ENCODE data around the gene CYSRT1.

The CYSRT1 gene

DNA sequence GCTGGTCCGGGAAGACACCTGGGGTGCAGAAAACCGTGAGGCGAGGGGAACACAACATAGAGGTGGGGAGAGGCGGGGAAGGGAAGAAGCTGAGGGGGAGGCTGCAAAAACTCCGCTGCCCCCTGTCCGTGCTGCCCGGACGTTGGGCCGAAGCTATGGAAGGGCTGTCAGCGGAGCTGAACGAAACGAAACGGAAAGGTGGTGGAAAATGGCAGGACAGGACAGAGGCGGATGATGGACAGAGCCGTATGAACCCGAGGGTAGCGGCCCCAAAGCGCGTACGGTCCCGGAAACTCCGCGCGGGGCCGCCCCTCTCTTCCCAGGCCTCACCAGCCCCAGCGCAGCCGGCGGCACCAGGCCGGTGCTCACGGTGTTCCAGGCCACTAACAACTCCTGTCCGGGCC is 36.9 kb upstream of the CYSRT1 start:
- H3K27ac ChIP-seq = peak overlapping the region; percentile 87
- peaks cover 4% of the 10 kb centered on the region; the same call in 1 of the 2 replicates for H3K36me3 ChIP-seq
- H3K4me3 ChIP-seq (ENCODE audit: low read depth, low read length) = peak overlapping the region; percentile 60
- TF ChIP-seq, protein P1, sequence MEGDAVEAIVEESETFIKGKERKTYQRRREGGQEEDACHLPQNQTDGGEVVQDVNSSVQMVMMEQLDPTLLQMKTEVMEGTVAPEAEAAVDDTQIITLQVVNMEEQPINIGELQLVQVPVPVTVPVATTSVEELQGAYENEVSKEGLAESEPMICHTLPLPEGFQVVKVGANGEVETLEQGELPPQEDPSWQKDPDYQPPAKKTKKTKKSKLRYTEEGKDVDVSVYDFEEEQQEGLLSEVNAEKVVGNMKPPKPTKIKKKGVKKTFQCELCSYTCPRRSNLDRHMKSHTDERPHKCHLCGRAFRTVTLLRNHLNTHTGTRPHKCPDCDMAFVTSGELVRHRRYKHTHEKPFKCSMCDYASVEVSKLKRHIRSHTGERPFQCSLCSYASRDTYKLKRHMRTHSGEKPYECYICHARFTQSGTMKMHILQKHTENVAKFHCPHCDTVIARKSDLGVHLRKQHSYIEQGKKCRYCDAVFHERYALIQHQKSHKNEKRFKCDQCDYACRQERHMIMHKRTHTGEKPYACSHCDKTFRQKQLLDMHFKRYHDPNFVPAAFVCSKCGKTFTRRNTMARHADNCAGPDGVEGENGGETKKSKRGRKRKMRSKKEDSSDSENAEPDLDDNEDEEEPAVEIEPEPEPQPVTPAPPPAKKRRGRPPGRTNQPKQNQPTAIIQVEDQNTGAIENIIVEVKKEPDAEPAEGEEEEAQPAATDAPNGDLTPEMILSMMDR (IDR thresholded peaks at IDR 0.05; ENCODE audit: low read depth, low read length) = no peak
- H3K9me3 ChIP-seq (ENCODE audit: severe bottlenecking) = no peaks in the 10 kb centered on the region
- DNase-seq = no peak
- no peaks in the 10 kb centered on the region for H3K27me3 ChIP-seq (ENCODE audit: insufficient read depth, low read depth, severe bottlenecking)

DNA sequence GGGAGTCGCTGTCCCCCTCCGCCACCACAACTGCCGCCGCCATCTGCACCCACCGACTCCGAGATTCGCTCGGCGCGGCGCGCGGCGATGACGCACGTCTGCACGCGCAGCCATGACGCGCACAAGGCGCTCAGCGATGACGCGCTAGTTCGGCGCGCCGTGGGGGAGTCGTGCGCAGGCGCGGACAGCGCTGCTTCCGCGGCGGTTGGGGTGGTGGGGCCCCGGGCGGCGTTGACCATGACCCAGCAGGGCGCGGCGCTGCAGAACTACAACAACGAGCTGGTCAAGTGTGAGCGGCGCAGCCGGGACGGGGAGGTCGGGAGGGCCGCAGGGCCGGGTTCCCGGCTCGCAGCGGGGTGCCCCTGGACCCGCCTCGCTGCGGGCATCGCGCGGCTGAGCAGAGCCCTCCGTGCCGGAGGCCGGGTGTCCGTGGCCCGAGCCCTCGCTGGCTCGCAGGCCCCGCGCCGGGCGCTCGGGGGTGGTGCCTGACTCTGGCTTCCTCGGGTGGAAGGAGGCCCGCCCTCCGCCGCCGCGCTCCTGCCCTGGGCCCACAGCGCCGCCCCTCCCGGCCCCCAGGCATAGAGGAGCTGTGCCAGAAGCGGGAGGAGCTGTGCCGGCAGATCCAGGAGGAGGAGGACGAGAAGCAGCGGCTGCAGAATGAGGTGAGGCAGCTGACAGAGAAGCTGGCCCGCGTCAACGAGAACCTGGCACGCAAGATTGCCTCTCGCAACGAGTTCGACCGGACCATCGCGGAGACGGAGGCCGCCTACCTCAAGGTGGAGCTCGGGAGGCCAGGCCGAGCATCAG is 36.3 kb upstream of the CYSRT1 start, which contains the start of the genes ANAPC2 and SSNA1:
ANAPC2 (minus strand) TSS at position 71 of the 807 bp plus-strand sequence; CDS start at position 43, 28 bp downstream.
SSNA1 (plus strand) TSS at position 187 of the 807 bp plus-strand sequence; CDS start at position 238, 51 bp downstream.
- Histone ChIP-seq H3K36me3 (peaks cover 4% of the 10 kb centered on the region; the same call in 1 of the 2 replicates), H3K27ac (peak within 1 kb of the TSS; percentile 87), H3K9me3 (ENCODE audit: severe bottlenecking) (no peaks in the 10 kb centered on the region), H3K4me3 (ENCODE audit: low read depth, low read length) (peak within 1 kb of the TSS; percentile 60), H3K27me3 (ENCODE audit: insufficient read depth, low read depth, severe bottlenecking) (no peaks in the 10 kb centered on the region)
- TF ChIP-seq, protein P1 (IDR thresholded peaks at IDR 0.05; ENCODE audit: low read depth, low read length) = peak; percentile 33
- peak; percentile 84 for DNase-seq

DNA sequence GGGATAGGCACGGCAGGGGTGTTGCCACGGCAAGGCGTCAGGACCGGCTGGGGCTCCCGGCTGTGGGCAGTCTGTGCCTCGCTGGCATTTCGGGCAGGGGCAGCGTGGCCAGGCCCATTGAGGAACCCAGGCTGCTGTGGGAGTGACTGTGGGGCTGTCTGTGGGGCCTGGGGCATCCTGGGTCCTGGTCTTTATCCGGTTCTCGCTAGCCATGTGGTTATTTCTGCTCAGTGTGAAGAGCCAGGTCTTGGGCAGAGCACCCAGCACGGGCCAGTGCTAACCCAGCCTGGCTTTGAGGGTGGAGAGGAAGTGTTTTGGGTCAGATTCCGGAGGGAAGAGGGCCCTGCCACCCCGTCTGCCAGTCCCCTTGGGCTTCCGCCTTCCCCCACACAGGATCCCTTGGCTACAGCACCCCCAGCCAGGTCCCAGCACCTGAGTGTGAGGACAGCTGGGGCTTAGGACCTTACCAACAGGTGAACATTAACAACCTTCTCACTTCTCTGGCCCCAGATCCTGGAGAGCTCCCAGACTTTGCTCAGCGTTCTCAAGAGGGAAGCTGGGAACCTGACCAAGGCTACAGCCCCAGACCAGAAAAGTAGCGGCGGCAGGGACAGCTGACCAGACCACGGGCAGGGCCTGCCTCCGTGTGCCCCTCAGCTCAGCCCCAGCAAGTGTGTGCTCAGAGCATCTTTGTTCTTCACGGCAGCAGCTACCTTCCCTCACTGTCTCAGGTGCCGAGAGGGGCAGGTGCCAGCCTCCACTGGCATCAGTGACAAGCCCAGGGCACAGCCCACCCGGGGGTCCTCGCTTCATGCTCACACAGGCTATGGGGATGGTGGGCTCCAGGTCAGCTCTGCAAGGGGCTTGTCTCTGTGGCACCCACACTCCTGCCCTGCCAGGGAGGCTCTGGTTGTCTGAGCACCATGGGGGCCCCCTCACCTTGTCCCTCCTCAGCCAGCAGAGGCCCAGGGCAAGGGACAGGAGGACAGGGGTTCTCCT is 35.4 kb upstream of the CYSRT1 start:
- TF ChIP-seq, protein P1 (IDR thresholded peaks at IDR 0.05; ENCODE audit: low read depth, low read length) = no peak
- Histone ChIP-seq H3K9me3 (ENCODE audit: severe bottlenecking) (no peaks in the 10 kb centered on the region), H3K36me3 (peaks cover 4% of the 10 kb centered on the region; the same call in 1 of the 2 replicates), H3K27me3 (ENCODE audit: insufficient read depth, low read depth, severe bottlenecking) (no peaks in the 10 kb centered on the region), H3K4me3 (ENCODE audit: low read depth, low read length) (peak overlapping the region; percentile 60), H3K27ac (peak overlapping the region; percentile 87)
- DNase-seq = no peak

DNA sequence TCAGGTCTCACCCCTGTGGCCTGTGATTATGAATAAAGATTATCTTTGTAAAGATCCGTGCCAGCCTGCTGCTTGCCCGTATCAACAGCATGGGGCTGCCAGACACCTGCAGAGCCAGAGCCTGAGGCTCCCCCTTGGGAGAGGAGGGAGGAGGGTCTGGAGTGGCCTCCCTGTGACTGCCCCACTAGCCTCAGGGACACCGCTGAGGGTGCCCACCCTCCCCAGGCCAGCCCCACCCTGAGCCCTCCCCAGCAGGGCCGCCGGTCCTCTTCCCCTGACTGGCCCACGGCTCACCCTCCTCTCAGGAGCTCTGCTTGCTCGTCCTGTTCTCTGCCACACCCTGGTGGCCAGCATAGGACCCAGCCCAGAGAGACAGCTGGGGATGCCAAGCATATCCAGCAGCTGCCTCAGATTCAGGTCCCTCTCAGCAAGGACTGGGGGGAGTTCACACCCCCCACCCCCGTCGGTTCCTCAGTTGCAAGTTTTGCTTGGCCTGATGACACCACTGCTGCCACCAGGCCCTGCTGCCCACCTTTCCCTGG is 34.6 kb upstream of the CYSRT1 start:
- Histone ChIP-seq H3K27ac (no peak overlapping the region), H3K4me3 (ENCODE audit: low read depth, low read length) (no peak overlapping the region), H3K36me3 (peaks cover 4% of the 10 kb centered on the region; the same call in 1 of the 2 replicates), H3K27me3 (ENCODE audit: insufficient read depth, low read depth, severe bottlenecking) (no peaks in the 10 kb centered on the region), H3K9me3 (ENCODE audit: severe bottlenecking) (no peaks in the 10 kb centered on the region)
- DNase-seq = no peak
- TF ChIP-seq, protein P1 (IDR thresholded peaks at IDR 0.05; ENCODE audit: low read depth, low read length) = no peak

DNA sequence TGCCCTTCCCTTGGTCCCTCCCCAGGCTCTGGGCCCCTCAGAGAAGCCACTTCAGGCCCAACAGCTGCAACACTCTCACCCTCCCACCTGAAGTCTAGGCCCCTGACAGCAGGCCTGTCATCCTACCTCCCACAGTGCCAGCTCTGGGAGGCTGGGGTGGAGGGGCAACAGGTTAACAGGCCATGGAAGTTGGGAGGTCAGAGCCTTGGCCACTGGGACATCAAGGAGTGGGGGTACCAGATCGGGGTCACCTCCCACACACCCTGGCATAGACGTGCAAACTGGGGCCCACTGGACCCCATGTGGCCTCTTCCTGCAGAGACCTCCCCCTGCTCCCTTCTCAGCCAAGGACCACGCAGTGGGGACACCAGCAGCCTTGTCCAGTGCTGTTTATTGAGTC is 33.7 kb upstream of the CYSRT1 start:
- Histone ChIP-seq H3K4me3 (ENCODE audit: low read depth, low read length) (no peak overlapping the region), H3K27ac (no peak overlapping the region)

More for the DNA sequence above, 33.7 kb upstream of the CYSRT1 start:
- TF ChIP-seq, protein P1 (IDR thresholded peaks at IDR 0.05; ENCODE audit: low read depth, low read length) = no peak
- no peaks in the 10 kb centered on the region for H3K9me3 ChIP-seq (ENCODE audit: severe bottlenecking)
- H3K27me3 ChIP-seq (ENCODE audit: insufficient read depth, low read depth, severe bottlenecking) = no peaks in the 10 kb centered on the region
- peaks cover 4% of the 10 kb centered on the region; the same call in 1 of the 2 replicates for H3K36me3 ChIP-seq
- DNase-seq = no peak

All from WERI-Rb-1 (cell line).